Measurements from ENCODE around the gene NSD2.

Gene NSD2

GRCh38 chr4:1873291-1873690 lies 2.1 kb downstream of the NSD2 start (continued):
- no peak for TF ChIP-seq REST (tag by site-specific recombination; IDR thresholded peaks at IDR 0.05)
- TF ChIP-seq ZNF530 (tag by site-specific recombination; IDR thresholded peaks at IDR 0.05; ENCODE audit: low read depth): no peak
- no peak for TF ChIP-seq HOXA7 (CRISPR knock-in tag; IDR thresholded peaks at IDR 0.05; ENCODE audit: borderline replicate concordance)
- TF ChIP-seq BCL11A (tag by site-specific recombination; IDR thresholded peaks at IDR 0.05; ENCODE audit: low read depth): no peak
- TF ChIP-seq KLF1 (tag by site-specific recombination; IDR thresholded peaks at IDR 0.05): no peak
- TF ChIP-seq ZNF391 (tag by site-specific recombination; IDR thresholded peaks at IDR 0.05; ENCODE audit: borderline replicate concordance, low read depth): no peak
- no peak for TF ChIP-seq ZNF558 (tag by site-specific recombination; IDR thresholded peaks at IDR 0.05)
- no peak for TF ChIP-seq ZNF658 (tag by site-specific recombination; IDR thresholded peaks at IDR 0.05)
- TF ChIP-seq ZNF48 (tag by site-specific recombination; IDR thresholded peaks at IDR 0.05): no peak
- TF ChIP-seq ZNF239 (tag by site-specific recombination; IDR thresholded peaks at IDR 0.05): no peak
- TF ChIP-seq ZNF677 (tag by site-specific recombination; IDR thresholded peaks at IDR 0.05): no peak
- no peak for TF ChIP-seq ZNF654 (tag by site-specific recombination; IDR thresholded peaks at IDR 0.05; ENCODE audit: low read depth)

- POLR2A ChIA-PET: interaction anchor here (1.6 kb wide), 1 partner anchor 10 kb away, joined by 4 read pairs; no protein-coding TSS in a partner anchor
- no peaks in the 10 kb centered on the region for H3K9me3 ChIP-seq (ENCODE audit: control insufficient read depth, insufficient read depth, low read depth, low read length)
- H3K4me1 ChIP-seq (ENCODE audit: control insufficient read depth, insufficient read depth, low read length): no peaks in the 10 kb centered on the region
- H3K27ac ChIP-seq (ENCODE audit: extremely low read depth, low read depth, low read length): no peak overlapping the region
- no peaks in the 10 kb centered on the region; a peak in 1 of 3 replicates for H3K36me3 ChIP-seq (ENCODE audit: control insufficient read depth in 2 of 2, insufficient read depth in 1 of 2, low read length in 2 of 2)
- TF ChIP-seq ZNF792 (tag by site-specific recombination; IDR thresholded peaks at IDR 0.05): no peak
- peak; percentile 74; the same call in 1 of the 2 replicates for TF ChIP-seq ZNF660 (tag by site-specific recombination; IDR thresholded peaks at IDR 0.05)
- CTCF ChIA-PET: no interaction called here
- no peak overlapping the region for H3K4me3 ChIP-seq (ENCODE audit: low read depth, low read length)
These were observed 2.6 kb downstream of the NSD2 start for GRCh38 chr4:1873776-1874175.

GRCh38 chr4:1874201-1874600 lies 3.0 kb downstream of the NSD2 start:
- Histone ChIP-seq H3K4me1 (ENCODE audit: control insufficient read depth, insufficient read depth, low read length) (no peaks in the 10 kb centered on the region), H3K27ac (ENCODE audit: extremely low read depth, low read depth, low read length) (no peak overlapping the region), H3K36me3 (ENCODE audit: control insufficient read depth in 2 of 2, insufficient read depth in 1 of 2, low read length in 2 of 2) (no peaks in the 10 kb centered on the region; a peak in 1 of 3 replicates), H3K9me3 (ENCODE audit: control insufficient read depth, insufficient read depth, low read depth, low read length) (no peaks in the 10 kb centered on the region), H3K4me3 (ENCODE audit: low read depth, low read length) (no peak overlapping the region)
- CTCF ChIA-PET: interaction anchor here (1.9 kb wide), 1 partner anchor 25 kb away, joined by 11 read pairs; no protein-coding TSS in a partner anchor
- POLR2A ChIA-PET: interaction anchor here (1.6 kb wide), 1 partner anchor 10 kb away, joined by 4 read pairs; no protein-coding TSS in a partner anchor
- TF ChIP-seq ZXDB (tag by site-specific recombination; IDR thresholded peaks at IDR 0.05) (no peak), SCRT2 (tag by site-specific recombination; IDR thresholded peaks at IDR 0.05) (peak; percentile 24; the same call in 1 of the 2 replicates), ZNF133 (tag by site-specific recombination; IDR thresholded peaks at IDR 0.05) (no peak), WT1 (tag by site-specific recombination; IDR thresholded peaks at IDR 0.05) (no peak), ZNF266 (tag by site-specific recombination; IDR thresholded peaks at IDR 0.05; ENCODE audit: low read depth) (no peak), ZNF449 (tag by site-specific recombination; IDR thresholded peaks at IDR 0.05) (no peak)
